Measurements from ENCODE around the gene CACNA1A.

DNA sequence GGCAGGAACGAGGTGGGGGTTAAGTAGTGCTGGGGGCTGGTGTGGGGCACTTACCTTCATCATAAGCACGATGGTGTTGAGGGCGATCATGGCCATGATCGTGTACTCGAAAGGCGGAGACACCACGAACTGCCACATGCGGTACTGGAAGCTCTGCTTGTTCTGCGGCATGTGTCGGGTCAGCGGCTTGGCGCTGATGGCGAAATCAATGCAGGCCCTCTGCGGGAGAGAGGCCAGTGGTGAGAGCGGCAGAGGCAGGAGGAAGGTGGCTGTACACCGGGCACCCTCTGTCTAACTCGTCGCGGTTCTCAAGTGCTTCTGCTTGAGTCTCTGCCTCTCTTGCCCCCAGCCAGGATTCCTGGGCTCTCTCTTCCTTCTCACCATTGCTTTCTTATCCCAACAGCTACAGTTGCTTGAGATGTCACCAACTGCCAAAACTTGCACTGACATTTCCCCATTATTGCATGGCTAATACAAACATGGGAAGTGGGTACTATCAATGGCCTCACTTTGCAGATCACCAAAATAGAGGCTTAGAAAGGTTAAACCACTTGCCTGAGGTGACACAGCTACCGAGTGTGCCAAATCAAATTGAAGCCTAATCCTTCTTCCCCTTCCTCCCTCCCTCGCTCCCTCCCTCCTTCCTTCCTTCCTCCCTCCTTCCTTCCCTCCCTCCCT, 251.1 kb downstream of the CACNA1A start:
- TF ChIP-seq CTCF (conservative IDR thresholded peaks at IDR 0.05) (no peak), ZFX (IDR thresholded peaks at IDR 0.05) (no peak)

All from C4-2B (cell line).